NOMO-1 treated with DMSO at 0.1 percent for 48 hours (cell line): ENCODE results near the gene CDC25B.

ENCODE experiments used
- DNase-seq: peaks from one replicate; lab custom pipeline; 2025; ENCODE audit not compliant: unreplicated experiment; lab: John Stamatoyannopoulos, UW

CDC25B gene

DNA sequence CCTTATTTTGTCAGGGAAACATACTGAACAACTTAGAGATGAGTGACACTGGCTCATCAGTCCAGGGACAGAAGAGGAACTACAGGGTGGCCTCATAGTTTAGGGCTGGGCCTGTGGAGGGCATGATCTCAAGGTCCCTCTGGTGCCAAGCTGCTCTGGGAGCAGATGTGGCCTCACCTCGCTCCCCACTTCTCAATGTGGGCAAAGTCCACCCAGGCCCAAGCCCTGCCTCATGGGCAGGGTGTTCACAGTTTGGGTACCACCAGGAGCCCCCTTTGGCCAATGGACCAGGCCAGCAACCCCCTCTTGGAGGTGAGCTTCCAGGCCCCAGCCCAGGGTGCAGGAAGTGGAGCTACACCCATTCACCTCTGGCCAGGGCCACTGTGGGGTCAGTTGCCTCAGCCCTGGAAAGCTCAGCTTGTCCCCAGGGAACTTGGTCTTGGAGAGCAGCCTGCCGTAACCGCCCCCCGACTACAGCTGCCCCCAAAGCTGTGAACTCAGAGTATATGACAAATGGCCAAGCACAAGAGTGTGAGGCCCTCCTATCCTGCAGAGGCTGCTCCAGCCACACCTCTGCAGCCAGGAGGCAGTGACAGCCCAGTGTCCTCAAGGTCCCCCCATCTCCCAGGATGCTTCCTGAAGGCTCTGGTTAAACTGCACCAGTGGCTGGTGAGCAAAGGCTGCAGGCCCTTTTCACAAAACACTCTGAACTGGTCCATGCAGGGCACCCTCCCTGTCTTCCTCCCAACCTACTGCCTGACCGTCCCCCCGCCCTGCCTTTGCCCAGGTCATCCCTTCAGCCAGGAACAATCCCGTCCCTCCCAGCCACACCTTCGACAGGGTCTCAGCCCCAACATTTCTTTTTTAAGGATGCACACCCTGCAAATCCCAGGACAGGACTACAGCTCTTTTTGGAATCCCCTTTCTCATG is 32.2 kb upstream of the CDC25B start:
- DNase-seq, result peak; percentile 51

DNA sequence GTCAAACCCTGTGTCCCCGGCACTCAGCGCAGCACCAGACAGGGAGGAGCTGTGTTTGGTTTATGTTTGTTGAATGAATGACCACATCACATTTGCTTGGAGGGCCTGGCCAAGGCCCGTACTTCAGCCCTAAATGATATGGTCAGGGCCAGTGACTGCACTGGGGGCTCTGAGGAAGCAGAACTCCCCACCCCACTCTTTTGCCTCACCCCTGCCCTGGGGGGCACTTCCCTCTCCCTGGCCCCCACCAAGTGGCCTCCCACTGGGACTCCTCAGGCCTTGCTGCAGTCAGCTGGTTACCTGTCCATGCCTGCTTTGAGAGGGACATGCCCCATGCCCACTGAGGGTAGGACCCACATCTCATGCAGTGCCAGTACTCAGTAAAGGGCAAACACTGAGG is 31.5 kb upstream of the CDC25B start:
- no peak for DNase-seq

DNA sequence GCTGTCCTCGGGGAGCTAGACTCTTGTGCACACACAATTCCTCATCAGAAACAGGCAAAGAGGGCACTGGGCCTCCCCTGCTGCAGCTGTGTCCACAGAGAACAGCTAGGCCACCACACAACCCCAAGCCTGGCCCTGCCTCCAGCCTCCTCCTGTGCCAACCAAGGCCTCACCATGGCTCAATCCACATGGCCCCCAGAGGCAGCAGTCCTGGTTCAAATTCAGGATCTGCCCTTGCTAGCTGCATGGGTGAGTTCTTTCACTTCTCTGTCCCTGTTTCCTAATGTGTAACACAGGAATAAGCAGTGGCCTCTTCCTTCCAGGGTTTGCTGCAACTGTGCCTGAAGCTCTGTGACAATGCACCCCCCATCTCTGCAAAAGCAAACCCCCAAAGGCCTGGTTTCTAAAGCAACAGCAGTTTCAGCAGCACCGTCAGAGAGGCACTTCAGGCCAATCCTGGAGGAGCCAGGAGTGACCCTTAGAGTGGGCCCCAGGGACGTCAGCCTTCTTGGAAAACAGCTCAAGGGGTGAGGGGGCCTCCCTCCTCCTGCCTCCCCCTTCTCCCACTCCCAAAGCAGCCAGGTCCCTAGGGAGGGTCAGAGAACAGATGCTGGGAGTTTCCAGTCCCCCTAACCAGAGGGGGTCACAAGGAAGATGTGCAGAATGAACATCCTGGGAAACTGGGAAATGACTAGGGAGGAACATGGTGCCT is 30.8 kb upstream of the CDC25B start:
- no peak for DNase-seq

DNA sequence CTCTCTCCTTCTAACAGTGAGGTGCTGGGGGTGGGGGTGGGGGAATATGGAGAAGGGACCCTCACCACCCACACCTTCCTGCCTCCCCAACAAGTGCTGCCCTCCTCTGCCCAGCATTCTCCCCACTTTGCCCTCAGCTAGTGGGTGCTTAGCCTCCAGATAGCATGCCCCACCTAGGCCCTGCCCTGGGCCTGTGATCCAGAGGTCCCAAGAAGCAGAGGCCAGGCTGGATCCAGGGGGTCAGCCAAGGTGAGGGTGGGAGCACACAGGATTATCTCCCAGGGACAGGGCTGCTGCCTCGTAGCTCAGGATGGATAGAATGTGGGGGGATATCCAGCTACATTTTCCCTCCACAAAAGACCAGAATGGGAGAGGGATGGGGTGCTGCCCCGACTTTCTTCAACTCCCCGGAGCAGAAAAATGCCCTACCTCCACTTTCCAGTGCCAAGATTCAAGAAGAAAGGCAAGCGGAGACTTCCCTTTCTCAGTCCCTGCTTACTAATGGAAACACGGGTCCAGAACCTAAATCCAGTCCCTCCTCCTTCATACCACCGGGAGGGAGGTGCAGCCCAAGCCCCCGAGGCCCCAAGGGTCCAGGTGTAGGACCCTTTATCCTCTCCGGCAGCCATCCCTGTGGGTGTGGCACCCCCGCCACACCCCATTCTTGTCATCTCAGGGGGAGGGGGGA is 29.5 kb upstream of the CDC25B start:
- no peak for DNase-seq

DNA sequence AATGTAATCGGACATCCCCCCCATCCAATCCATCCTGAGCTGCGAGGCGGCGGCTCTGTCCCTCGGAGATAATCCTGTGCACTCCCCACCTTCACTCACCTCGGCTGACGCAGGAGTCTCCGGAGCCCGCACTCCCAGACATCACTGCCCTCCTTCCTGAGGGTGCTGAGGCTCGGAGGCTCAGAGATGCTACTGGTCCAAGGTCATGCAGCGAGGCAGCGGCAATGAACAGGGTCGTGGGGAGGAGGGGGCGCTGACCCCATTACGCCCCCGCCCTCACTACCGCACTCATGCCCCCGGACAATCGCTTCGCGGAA is 29.0 kb upstream of the CDC25B start:
- DNase-seq, result no peak

DNA sequence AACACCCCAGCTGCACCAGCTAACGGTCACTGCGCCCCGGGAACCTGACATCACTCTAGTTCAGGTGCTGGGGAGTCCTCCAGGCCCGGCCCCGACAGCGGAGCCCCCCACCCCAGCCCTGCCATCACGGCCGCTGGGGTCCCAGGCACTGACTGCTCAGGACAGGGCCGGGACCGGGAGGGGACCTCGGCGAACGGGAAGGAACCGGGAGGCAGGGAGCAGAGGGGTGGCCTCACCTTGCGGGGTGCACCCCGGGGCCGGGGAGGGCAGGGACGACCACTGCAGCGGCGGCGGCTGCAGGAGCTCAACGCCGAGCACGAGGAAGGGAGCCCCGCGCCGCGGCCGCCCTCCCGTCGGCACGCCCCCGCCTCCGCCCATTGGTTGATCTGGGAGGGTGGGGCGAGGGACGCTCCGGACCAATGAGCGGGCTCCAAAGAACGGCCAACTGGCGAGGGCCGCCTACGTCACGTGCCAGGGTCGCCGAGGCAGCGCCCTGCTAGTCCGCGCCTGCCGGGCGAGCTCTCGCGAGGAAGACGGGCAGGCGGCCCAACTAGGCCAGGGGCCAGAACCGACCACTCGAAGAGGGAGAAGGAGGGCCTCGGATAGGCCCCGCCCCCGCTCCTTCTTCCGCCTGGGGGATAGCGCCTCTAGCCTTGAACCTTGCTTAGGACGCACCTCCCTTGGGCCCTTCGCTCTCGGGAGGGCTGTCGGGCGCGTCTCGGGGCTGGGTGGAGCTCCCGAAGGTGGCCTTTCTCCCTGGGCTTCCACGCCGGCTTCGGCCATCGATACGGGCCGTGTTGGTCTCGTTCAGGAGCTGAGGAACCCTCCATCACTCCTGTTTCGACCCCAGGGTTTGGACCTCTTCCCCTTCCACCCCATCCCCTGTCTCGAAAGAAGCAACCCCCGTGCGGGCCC is 28.4 kb upstream of the CDC25B start, which contains the start of gene ADISSP:
Gene ADISSP, minus strand, starts transcription at position 327 of the 915 bp plus-strand sequence. CDS start 7,653 bp downstream, outside the sequence.
- DNase-seq, result peak; percentile 98

DNA sequence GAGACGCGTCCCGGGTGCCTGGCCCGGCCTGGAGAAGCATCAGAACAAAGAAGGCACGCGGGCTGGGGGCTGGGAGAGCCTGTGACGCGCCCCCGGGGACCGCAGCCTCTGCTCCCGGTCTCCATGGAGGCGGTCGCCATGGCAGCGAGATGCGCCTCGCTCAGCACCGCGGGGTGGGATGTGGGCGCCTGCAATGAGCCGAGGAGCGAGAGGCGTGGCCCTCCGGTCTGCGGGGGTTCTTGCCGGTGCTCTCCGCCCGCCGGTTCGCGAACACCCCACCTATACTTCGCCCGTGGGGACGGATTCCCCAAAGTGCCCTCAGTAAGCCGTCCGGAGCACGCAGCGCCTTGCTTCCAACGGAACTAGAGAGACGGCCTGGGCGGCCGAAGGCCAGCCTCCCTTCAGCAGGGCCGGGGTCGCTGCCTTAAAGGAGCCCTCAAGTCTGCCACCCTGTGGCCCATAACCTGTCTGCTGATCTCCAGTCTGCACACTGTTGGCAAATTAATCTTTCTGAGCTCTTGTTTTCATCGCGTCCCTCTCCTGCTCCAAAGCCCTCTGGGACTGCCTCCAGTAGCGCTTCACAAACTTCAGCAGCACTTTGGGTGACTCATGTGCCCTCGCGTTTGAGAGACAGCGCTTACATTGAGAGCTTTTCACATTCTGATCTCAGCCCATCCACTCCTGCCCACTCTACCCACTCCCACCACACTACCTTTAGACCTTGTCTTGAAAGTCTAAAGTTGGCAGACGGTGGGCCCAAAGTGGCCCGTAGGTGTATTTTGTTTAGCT is 27.6 kb upstream of the CDC25B start:
- peak; percentile 71 for DNase-seq

DNA sequence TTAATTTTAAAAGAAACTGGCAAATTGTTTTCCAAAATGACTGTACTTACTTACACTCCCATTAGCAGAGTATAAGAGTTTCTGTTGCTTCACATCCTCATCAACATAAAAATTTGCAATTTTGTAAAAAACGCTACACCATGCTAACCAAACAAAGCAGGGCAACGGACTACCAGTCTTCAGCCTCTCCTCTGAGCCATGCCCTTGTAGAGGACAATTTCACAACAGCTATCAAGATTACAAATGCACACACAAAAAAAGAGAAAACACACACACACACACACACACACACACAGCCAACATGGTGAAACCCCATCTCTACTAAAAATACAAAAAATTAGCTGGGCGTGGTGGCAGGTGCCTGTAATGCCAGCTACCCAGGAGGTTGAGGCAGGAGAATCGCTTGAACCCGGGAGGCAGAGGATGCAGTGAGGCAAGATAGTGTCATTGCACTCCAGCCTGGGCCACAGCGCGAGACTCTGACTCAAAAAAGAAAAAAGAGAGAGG is 24.5 kb upstream of the CDC25B start:
- DNase-seq, result no peak

DNA sequence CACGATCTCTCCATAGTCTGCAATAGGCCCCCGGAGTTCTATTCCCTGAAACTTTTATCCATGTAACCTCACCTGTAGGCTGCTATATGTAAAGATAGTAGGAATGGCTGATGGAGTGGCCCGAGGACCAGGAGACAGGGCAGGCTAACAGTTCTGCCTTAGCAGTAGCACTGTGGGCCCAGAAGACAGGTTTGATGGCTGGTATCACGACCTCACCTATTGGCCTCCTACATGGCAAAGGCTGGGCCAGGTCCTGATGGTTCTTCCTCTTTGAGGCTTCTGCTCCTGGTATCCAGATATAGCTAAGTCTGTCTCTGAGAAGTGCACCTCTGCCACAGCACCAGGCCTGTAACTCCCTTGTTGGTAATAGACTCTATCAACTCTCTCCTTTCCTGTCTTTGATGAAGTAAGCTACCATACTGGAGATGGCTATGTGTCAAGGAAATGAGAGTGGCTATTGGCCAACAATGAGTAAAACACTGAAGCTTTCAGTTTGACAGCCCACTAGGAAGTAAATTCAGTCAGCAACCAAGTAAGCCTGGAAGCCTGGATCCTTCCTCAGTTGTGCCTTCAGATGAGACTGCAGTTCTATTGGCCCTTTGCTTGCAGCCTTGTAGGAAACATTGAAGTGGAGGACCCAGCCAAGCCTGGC is 20.5 kb upstream of the CDC25B start:
- no peak for DNase-seq

DNA sequence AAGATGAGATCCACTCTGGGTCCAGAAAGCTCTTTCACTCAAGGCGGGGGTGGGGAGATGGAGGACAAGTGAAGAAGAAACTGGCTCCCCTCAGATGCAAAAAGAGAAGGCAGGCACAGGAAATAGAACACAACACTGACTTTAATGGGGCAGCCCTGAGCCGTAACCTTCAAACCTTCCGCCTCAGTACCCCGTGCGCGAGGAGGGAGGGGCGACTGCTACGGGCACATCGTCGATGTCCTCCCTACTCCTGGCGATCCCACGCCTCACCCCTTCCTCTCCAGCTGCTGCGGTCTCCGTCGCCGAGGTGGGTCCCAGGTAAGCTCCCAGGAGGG is 18.8 kb upstream of the CDC25B start:
- no peak for DNase-seq

DNA sequence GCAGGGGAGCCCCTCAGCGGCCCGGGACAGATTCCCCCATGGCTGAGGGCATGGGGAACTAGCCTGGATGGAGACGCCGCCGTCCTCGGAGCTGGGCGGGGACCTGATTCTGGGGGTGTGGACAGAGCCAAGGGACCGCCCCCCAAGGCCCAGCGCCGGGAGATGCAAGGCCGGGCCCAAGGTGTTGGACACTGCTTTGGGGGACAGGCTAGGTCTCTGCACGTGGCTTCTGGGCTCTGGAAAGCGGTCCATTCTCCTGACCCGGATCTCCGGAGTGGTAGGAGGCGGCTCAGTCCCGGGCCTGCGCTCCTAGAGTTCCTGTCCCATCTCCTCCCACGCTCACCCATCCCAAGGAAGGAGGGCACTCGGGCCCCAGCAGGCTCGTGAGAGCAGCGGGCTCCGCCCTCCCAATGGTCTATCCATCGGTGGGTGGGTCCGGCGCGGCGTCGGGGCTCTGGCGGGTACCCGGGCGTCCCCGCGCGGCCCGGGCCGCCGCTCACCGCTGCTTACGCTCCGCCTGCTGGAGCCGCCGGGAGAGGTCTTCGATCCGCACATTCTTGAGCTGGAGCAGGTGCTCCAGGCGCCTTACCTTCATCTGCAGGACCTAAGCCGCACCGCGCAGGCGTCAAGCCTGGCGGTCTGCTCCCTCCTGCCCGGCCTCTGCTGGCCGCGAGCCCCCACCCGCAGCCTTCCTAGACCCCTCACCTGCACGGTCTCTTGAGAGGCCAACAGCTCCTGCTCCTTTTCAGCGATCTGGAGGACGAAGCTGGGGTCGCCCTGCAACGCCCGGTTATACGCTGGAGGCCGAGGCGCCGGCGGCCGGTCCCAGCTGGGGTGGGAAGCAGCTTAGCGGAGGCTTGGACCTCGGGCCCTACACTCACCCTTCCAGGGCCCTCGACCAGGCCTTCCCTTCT is 18.1 kb upstream of the CDC25B start:
- DNase-seq, result peak; percentile 15

DNA sequence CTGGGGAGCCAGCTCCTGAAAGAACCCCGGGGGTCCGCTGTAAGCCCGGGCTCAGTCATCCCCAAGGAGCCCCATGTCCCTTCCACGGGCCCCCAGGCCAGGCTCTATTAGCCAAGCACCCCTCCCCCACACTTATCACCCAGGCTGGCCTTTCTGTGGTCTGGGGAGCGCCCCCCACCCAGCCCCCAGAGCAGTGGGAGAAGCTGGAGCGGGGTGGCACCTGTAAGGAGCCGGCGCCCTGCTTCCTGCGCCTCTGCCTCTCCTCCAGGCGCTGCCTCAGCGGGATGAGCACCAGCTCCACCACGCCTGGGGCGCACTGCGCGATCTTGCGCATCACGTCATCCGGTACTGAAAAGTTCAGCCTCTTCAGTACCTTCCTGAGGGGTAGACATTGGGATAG is 17.1 kb upstream of the CDC25B start:
- DNase-seq, result no peak

DNA sequence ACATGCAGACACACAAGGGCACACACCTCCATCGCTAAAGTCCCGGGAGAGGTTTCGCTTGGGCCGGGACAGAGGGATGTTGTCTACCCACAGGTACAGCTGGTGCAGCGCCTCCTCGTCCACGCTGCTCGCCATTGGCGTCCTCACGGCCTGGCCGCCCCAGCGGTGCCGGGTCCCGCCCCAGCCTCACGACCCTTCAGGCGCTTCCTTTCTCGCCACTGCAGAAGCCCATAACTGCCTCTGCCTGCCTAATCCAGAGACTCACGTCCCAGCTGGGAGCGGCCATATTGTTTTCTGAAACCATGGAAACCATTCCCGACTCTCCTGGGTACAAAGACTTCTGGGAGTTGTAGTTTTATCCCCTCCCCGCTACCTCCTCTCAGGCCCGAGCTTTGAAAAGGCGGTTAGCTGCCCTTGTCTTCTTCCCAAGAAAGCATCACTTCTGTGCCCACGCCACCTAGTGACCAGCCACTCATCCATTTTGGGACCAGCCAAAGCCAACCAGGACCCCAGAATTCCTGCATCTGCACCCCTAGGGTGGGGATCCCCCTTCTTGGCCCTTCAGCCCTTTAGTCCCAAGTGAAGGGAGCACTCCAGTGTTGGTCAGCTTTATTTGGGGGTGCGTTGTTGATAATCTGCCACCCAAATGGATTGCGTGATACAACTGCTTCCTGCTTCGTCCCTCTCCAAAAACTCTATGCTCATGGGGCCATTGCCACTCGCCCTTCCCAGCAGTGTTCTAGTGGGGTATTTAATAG is 14.8 kb upstream of the CDC25B start, which contains the start of gene SPEF1:
Gene SPEF1, minus strand, starts transcription at position 296 of the 758 bp plus-strand sequence. Its CDS starts 161 bp downstream, at position 135.
- DNase-seq, result peak; percentile 90

DNA sequence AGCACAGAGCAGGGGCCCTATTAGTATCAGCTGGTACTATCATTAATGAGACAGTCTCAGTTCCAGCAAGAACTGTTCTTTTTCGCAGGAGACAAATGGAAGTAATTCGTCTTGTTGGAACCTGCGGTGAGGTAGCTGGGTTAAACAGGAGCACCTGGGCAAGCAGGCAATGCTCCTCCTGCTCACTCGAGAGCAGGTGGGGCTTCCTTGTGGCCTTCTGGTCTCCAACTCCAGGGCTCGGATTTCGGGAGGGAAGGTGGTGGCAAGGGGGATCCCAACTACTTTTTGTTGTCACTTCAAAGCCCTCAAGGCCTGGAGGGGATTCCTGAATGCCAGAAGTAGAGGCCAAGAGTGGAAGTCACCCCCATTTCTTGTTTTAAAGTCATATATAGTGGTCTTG is 13.5 kb upstream of the CDC25B start:
- DNase-seq, result no peak

DNA sequence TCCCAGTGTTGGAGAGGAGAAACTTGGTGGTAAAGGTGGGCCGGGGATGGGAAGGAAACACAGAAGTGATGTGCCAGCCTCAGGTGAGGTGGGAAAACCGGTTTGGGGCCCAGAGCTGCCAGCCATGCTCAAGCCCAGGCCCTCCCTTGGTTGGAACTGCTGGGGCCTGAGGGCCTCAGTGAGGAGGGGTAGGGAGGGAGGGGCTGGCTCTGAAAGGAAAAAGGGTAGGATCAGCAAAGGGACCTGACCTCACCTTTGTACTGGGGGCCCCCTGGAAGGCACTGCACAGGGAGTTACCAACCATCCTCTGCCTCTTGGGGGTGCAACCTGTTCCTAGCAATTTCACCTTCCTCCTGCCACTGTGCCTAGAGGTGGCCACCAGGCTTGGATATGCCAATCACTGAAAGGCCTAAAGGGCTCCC is 13.0 kb upstream of the CDC25B start:
- DNase-seq, result no peak

DNA sequence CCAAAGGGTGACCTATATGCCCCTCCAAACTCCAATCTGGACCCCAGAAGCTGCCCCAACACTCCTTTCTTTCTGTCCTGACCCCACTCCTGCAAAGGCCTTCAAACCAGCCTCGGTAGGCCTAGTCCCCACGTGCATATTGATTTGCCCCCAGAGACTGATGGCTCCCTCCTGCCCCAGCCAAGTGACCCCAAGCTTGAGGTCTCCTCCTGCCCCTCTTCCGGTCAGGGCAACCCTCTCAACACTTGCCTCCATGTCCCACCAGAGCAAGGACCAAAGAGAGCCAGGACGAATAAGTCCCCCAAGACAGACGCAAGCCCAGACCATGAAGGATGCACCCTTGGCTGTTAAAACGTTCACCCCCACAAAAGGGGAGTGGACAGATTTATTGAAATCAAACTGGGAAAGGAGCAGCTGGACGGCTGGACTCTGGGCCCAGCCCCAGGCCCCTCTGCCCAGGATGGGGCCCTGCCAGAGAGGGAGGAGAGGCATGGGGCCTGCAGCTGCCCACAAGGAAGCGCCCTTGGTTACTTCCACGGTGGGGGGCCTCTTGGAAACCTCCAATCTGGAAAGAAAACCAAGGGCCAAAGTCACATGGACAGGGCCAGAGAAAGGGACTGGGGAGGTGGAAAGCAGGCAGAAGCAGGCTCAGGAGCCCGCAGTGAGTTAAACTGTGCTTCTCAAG is 12.5 kb upstream of the CDC25B start:
- no peak for DNase-seq
